Kidney epithelial cell (primary cell): ENCODE measurements around the gene C11orf65. TPM values are rescaled to one million over a fixed set of nuclear protein-coding genes. Genes with fewer than 3 reads are reported as not detected.

Experiments used
- DNase-seq: peaks from one replicate; pipeline ENCODE4 v3.0.0-alpha.2; 2010; ENCODE audit warnings: low read depth
- H3K27me3 ChIP-seq: 2 replicates; pipeline ENCODE4 v1.6.0; 2011; ENCODE audit warnings: low read length; ENCODE audit not compliant: control insufficient read depth, insufficient read depth
- H3K36me3 ChIP-seq: 2 replicates; pipeline ENCODE4 v1.5.1; 2011; ENCODE audit warnings: low read length; ENCODE audit not compliant: control insufficient read depth, insufficient read depth
- H3K4me3 ChIP-seq: 2 replicates; pipeline ENCODE4 v1.5.1; 2011; ENCODE audit warnings: low read depth, mild to moderate bottlenecking, control low read depth, low read length
- total RNA-seq: library from RNA; depleted of rRNA; stranded (reverse); fragments of >200 nt; gene quantifications from 2 replicates; pipeline ENCODE4 v1.2.3, GENCODE V29; 2015
- TF ChIP-seq, protein P1 (sequence below): IDR thresholded peaks from 2 replicates; pipeline ENCODE4 v1.5.1; 2011; ENCODE audit warnings: mild to moderate bottlenecking, moderate library complexity, low read length, control low read depth, inconsistent platforms; ENCODE audit not compliant: insufficient read depth, poor library complexity, severe bottlenecking

The C11orf65 gene
- total RNA-seq, 1 donor from 2014 or later = 0.25 TPM

DNA sequence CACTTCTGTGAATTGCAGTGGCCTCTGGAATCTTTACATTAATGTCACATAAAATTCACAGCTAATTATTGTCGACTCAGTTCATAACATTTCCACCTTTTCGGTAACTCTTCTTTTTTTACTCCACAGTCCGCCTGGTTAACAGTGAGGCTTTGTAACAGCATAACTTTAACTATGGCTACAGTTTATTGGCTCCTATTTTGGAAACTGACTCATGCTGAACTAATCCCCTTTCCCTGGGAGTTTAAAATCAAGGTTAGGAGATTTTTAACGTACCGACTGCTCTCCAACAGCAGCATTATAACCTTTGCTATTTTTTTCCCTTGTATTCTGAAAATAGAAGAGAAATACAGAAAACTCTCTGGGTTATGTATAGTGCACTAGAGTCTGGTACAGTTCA, 34.1 kb upstream of the C11orf65 start:
- no peaks in the 10 kb centered on the region for H3K27me3 ChIP-seq

DNA sequence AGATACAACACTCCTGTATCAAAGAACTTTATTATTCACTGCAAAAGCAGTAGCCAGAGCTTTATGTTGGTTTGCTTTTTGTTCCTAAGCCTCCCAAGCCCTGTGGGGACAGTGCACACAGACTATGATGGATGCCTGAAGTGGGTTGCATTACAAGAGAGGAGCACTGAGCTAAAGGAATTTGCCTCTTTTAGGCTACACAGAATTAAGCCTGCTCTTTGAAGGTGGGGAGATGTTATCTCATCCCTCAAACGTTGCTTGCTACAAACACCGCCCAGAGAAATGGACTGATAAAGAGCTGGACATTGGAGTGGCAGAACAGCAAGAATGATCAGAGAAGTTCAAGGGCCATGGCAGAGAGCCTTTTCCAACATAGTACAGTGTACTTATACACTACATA, 33.4 kb upstream of the C11orf65 start:
- DNase-seq = no peak
- TF ChIP-seq, protein P1, sequence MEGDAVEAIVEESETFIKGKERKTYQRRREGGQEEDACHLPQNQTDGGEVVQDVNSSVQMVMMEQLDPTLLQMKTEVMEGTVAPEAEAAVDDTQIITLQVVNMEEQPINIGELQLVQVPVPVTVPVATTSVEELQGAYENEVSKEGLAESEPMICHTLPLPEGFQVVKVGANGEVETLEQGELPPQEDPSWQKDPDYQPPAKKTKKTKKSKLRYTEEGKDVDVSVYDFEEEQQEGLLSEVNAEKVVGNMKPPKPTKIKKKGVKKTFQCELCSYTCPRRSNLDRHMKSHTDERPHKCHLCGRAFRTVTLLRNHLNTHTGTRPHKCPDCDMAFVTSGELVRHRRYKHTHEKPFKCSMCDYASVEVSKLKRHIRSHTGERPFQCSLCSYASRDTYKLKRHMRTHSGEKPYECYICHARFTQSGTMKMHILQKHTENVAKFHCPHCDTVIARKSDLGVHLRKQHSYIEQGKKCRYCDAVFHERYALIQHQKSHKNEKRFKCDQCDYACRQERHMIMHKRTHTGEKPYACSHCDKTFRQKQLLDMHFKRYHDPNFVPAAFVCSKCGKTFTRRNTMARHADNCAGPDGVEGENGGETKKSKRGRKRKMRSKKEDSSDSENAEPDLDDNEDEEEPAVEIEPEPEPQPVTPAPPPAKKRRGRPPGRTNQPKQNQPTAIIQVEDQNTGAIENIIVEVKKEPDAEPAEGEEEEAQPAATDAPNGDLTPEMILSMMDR = no peak
- H3K27me3 ChIP-seq = no peaks in the 10 kb centered on the region

More for the DNA sequence above, 34.1 kb upstream of the C11orf65 start:
- TF ChIP-seq, protein P1 = no peak
- DNase-seq = no peak
- Histone ChIP-seq H3K36me3 (no peaks in the 10 kb centered on the region), H3K4me3 (no peak overlapping the region)

DNA sequence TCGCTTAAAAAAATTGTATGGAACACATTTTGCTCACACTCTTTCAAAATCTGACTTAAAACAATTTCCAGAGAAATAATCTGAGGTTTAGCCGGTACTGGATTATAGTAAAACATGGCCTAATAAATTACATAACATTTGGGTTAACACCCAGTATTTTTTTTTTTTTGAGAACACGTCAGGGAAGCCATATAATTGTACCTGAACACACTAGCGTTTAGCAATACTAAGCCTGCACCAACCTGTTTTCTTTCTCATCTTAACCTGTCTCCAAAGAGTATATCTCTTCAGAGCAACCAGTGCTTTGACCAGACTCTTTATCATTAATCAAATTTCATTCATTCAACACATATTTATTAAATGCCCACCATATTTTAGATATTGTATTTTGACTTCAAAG, 32.8 kb upstream of the C11orf65 start:
- DNase-seq = no peak
- H3K27me3 ChIP-seq = no peaks in the 10 kb centered on the region
- TF ChIP-seq, protein P1 = no peak
- H3K4me3 ChIP-seq = no peak overlapping the region
- no peaks in the 10 kb centered on the region for H3K36me3 ChIP-seq

More for the DNA sequence above, 33.4 kb upstream of the C11orf65 start:
- Histone ChIP-seq H3K36me3 (no peaks in the 10 kb centered on the region), H3K4me3 (no peak overlapping the region)

DNA sequence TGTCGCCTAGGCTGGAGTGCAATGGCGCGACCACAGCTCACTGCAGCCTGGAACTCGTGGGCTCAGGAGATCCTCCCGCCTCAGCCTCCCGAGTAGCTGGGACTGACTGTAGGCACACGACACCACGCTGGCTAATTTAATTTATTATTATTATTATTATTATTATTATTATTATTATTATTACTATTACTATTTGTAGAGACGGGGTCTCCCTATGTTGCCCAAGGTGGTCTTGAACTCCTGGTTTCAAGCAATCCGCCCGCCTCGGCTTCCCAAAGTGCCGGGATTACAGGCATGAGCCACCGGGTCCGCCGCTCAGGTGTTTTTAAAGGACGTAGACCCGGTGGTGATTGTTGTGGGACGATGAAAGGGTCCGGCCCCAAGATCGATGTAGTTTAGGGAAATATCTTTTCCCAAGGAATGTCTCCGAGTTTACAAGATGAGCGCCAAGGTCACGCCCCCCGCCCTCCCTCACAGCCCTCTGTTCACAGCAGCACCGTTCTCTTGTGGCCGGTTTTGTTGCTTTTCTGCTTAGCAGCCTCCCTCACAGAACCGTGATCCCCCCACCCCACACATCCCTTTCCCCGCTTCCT, 31.6 kb upstream of the C11orf65 start:
- DNase-seq = no peak
- no peaks in the 10 kb centered on the region for H3K36me3 ChIP-seq
- TF ChIP-seq, protein P1 = no peak
- peak overlapping the region; percentile 55 for H3K4me3 ChIP-seq
- H3K27me3 ChIP-seq = no peaks in the 10 kb centered on the region

DNA sequence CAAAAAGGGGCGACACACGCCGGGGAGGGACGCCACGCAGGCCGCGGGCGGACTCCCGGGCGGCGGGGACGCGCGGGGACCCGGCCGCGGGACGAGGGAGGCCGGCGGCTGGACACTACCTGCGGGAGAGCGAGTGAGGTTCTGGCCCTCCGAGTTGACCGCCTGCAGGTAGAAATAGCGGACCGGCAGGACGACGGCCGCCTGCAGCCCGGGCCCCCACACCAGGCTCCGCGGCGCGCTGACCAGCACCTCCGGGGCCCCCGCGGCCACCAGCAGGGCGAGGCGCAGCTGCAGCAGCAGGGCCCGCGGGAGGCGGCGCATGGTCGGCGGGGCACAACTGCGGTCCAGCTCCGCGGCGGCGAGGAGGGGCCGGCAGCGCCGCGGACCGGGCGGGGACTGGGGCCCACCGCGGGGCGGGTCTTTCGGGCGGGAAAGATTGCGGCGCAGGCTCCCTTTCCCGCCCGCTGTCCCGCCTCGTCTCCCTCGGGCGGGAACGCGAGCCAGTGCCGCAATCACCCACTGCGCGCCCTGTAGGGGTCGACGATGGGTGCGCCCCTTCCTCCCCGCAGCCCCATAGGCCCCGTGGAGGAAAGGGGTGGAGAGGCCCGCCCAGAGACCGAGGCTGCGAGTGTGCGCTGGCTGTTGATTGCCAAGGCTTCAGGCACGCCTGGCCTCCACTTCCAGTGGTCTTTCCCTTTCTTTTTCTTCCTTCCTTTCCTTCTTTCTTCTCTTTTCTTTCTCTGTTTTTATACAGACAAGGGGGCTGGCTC, 30.9 kb upstream of the C11orf65 start, which contains the start of gene POGLUT3:
POGLUT3 (minus strand) TSS at position 339 of the 770 bp plus-strand sequence; CDS start at position 321, 18 bp downstream.
- no peak for DNase-seq
- no peaks in the 10 kb centered on the region for H3K36me3 ChIP-seq
- H3K27me3 ChIP-seq = no peaks in the 10 kb centered on the region
- peak within 1 kb of the TSS; percentile 55 for H3K4me3 ChIP-seq
- TF ChIP-seq, protein P1 = no peak
